GM12892 (cell line): ENCODE results near the gene RETSAT.

Experiments
- POLR2A ChIP-seq: IDR thresholded peaks from 2 replicates; pipeline ENCODE4 v1.6.1; 2011; ENCODE audit warnings: low read depth, low read length, control low read depth
- POLR2AphosphoS5 ChIP-seq: IDR thresholded peaks from 2 replicates; pipeline ENCODE4 v1.6.1; 2011; ENCODE audit warnings: low read depth, low read length, control low read depth

GRCh38 chr2:85387754-85388153 is 33.4 kb upstream of the RETSAT start:
- TF ChIP-seq POLR2AphosphoS5: no peak
- no peak for TF ChIP-seq POLR2A
